Measurements from ENCODE around the gene WNT7A. TPM values are rescaled to one million over a fixed set of nuclear protein-coding genes. Genes with fewer than 3 reads are reported as not detected.
"Not testable (repeated sequence)": the region's sequence is repeated elsewhere in the genome, so short reads cannot be mapped to it uniquely, and the experiment has no call there.

WNT7A gene
- total RNA-seq = not detected
- long read RNA-seq = 0 reads

DNA sequence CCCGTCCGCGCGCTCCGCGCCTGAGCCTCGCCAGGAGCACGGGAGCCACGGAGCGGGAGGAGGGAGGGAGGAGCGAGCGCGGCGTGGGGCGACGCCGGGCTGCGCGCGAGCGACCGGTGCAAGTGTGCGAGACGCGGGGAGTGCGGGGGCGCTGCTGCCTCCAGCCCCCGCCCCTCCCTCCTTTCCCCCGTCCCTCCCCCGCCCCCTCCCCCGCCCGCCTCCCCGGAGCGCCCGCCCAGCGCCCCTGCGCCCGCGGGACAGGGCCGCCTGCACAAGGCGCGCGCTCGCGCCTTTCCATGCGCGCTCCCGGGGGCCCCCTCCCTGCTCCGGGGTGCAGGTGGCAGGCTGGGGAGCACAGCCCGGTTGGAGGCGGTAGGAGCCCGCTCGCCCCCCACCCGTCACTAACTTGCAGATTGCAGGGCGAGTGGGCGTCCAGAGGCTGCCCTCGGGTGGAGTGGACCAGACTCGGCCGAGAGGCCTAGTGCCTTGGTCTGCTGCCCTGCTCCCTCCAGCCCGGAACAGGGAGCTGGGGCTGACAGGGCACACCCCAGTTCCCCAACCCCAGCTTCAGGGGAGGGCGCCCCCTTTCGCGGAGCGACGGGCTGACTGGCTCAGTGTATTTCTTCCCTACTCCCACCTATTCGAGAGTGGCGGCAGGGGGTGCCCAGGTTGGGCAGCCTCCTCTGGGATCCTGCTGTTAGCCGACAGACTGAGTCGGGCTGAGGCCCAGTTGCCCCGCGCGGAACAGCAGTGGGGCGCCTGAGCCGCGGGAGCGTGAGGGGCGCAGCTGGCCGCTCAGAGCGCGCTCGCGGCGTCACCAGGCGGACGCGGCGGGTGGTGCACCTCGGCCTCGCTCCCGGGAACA, at the start of gene WNT7A:
TSS of gene WNT7A (minus strand) at position 126 of the 865 bp plus-strand sequence. CDS start 255 bp downstream, outside the sequence.
- DNase-seq (ENCODE audit: low spot score) = peak; percentile 86

DNA sequence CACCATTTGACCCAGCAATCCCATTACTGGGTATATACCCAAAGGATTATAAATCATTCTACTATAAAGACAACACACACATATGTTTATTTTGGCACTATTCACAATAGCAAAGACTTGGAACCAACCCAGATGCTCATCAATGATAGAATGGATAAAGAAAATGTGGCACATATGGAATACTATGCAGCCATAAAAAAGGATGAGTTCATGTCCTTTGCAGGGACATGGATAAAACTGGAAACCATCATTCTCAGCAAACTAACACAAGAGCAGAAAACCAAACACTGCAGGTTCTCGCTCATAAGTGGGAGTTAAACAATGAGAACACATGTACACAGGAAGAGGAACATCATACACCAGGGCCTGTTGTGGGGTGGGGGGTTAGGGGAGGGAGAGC, 48.9 kb upstream of the WNT7A start:
- not testable (repeated sequence) for DNase-seq (ENCODE audit: low spot score)

- DNase-seq (ENCODE audit: low spot score) = no peak
Observed at GRCh38 chr3:13927295-13927694, 47.4 kb upstream of the WNT7A start.

GRCh38 chr3:13916375-13916774, 36.5 kb upstream of the WNT7A start:
- DNase-seq (ENCODE audit: low spot score) = no peak

- no peak for DNase-seq (ENCODE audit: low spot score)
Observed at GRCh38 chr3:13902648-13903238, 22.9 kb upstream of the WNT7A start.

GRCh38 chr3:13901935-13902584, 22.2 kb upstream of the WNT7A start:
- DNase-seq (ENCODE audit: low spot score) = no peak

GRCh38 chr3:13898346-13898745, 18.5 kb upstream of the WNT7A start:
- DNase-seq (ENCODE audit: low spot score) = no peak

DNA sequence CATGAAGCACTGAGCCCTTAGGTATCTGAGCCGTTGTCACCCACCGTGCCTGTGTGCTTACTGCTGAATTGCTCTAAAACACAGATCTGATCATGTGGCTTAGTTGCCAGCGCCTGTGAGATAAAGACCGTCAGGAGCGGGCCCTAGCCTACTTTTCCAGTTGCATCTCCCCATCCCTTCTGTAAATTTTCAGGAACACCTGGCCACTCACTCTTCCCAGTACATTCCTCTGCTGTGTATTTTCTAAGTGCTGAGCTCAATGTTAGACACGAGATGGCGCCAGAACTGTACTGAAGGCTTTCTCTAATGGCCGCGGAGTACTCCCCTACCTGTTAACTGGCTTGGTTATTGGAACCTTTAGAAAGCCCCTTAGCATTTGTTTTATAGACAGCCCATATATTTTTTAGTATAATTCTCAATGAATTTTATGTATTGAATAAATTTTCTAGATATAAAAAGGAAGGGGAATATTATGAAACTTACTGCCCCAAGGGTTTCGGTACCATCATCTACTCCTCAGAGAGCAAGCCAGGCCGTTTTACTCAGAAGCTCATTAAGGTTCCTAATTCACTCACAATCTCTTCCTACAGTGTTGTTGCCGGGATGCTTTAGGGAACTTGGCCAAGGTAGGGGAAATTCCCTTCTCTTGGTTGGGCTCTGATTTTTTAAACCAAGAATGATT, 16.7 kb upstream of the WNT7A start:
- no peak for DNase-seq (ENCODE audit: low spot score)

DNA sequence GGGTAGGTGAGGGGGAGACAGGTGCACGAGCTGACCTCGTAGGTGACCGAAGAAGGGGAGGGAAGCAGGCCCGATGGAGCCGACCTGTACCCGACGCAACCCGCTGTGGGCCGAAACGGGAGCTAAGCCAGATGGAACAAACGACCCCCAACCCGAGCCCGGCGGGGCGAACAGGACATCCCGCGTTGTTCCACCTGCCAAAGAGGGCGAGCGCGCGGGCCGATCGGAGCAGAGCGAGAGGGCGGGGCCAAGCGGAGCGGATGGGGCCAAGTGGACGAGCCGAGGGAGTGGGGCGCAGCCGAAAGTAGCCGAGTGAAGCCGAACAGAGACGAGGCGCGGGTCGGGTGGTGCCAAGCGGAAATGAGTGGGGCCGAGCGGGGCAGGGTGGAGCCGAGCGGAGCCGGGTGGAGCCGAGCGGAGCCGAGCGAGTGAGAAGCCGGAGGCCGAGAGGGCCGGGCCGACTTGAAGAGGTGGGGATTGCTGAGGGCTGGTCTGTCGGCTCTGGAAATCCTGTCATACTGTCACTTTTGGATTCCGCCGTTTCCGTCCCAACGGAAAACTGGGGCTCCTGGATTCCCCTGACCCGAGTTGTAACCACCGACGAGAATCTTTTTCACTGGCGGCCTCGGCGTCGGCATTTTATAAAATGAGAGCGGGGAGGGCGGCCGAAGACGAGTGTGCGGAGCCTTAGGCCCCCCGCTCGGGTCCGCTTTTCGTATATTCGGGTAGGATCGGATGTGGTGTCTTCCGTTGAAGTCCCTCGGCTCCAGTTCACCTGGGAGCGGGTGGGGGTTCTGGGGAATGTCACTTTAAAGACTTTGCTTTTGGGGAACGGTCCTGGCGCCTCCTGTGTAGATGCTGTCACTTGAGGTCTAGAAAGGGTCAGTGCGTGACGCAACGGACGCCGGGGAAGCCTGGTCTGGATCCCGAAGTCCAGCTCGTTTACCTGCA, 15.6 kb upstream of the WNT7A start:
- DNase-seq (ENCODE audit: low spot score) = peak; percentile 99

DNA sequence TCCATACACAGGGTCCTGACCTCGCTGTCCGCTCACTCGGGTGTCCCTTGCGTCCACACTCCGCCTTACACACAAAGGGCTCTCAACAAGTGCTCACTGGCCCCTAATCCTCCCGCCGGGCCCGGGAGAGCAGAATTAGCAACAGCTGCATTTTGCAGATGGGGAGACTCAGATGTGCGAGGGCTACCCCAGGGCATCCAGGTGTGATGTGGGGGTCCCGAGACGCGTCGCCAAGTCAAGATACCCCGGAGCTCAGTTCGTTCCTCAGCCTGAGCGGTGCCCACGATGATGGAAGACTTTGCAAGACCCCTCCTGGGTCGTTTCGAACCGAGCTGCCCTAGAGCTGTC, 14.9 kb upstream of the WNT7A start:
- DNase-seq (ENCODE audit: low spot score) = no peak

- peak; percentile 57 for DNase-seq (ENCODE audit: low spot score)
Observed at GRCh38 chr3:13894096-13894806, 14.4 kb upstream of the WNT7A start.

GRCh38 chr3:13892304-13892703, 12.4 kb upstream of the WNT7A start:
- no peak for DNase-seq (ENCODE audit: low spot score)

GRCh38 chr3:13891492-13892073, 11.7 kb upstream of the WNT7A start:
- DNase-seq (ENCODE audit: low spot score) = no peak

- DNase-seq (ENCODE audit: low spot score) = no peak
Observed at GRCh38 chr3:13891017-13891392, 11.1 kb upstream of the WNT7A start.

- DNase-seq (ENCODE audit: low spot score) = peak; percentile 87
Observed at GRCh38 chr3:13890377-13891016, 10.6 kb upstream of the WNT7A start.

DNA sequence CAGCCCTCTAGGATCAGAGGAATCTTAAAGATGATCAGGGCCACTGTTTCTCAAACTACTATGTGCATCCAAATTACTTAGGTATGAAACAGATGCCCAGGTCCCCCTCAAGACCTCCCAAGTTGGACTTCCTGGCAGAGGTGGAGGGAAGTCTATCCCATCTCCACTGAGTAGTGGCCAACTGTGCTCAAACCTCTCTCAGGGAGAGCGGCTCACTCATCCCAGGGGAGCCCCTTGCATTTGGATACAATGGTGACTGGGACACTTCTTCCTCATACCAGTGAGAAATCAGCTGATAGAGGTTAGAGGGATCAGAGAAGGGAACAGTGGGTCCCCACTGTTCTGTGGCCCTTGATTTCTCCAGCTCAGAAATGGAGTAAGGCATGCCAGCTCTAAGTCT, 8.7 kb upstream of the WNT7A start:
- no peak for DNase-seq (ENCODE audit: low spot score)

DNA sequence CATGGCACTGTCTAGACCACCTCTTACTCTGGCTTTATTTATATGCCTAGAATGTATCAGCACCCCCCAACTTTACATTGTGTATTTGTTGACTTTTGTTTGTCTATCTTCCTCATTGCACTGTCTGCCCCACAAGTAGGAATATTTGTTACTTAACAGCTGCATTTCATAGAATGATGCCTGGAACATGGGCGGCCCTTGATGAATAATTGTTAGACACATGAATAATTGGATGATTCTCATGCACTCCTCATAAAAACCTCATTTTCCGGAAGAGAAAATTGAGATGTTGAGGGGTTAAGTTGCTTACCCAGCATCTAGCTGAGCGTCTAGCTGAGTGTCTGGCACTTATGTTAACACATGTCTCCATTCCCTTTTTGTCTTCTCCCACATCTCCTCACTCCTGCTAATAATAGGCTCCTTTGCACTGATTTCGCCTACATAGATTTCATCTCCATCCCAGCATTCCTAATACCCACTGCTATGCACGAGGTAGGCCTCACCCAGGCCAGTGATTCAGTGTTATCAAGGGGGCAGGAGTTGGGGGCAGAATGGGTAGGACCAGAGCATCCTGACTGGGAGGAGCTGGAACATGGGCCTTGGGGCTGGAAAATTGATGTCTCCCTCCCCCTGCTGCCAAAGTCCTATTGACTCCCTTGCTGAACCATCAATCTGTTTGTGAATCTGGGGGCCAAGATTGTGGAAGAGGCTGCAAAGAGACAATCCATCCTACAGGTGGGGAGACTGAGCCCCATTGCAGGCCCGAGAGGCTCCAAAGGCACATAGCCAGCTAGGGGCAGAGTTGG, 7.8 kb upstream of the WNT7A start:
- DNase-seq (ENCODE audit: low spot score) = no peak

- DNase-seq (ENCODE audit: low spot score) = peak; percentile 26
Observed at GRCh38 chr3:13886593-13887129, 6.8 kb upstream of the WNT7A start.

All from mesenteric fat pad (tissue), 1 donor.